Keratinocyte (primary cell): ENCODE measurements around the gene GABRA1.

Source experiments
- CTCF ChIP-seq, 3 experiments: IDR thresholded peaks in 1 of 3; conservative IDR thresholded peaks in 1 of 3; optimal IDR thresholded peaks in 1 of 3; 2 replicates in 2 of 3; 3 replicates in 1 of 3; pipeline versions ENCODE3 to v1.5.1; 2011; ENCODE audit warnings: low read length in 3 of 3, mild to moderate bottlenecking in 3 of 3, moderate library complexity in 2 of 3, control low read depth in 1 of 3, inconsistent platforms in 1 of 3; ENCODE audit not compliant: insufficient read depth in 2 of 3; ENCODE audit errors: extremely low read depth in 1 of 3
- EZH2 ChIP-seq: IDR thresholded peaks from one replicate; pipeline ENCODE4 v1.6.1; 2012; ENCODE audit warnings: inconsistent platforms, mild to moderate bottlenecking, low read length, moderate library complexity

GRCh38 chr5:161804263-161804662, 43.7 kb upstream of the GABRA1 start:
- TF ChIP-seq CTCF (optimal IDR thresholded peaks at IDR 0.05 in 1 of 3, IDR thresholded peaks at IDR 0.05 in 1 of 3, conservative IDR thresholded peaks at IDR 0.05 in 1 of 3; ENCODE audit: extremely low read depth in 1 of 3, insufficient read depth in 2 of 3, low read length in 3 of 3) (no peak), EZH2 (no peak)
